GM12892 (cell line): ENCODE measurements around the gene SYS1.

ENCODE experiments used
- DNase-seq: peaks from one replicate; pipeline ENCODE4 v3.0.0; 2011; ENCODE audit not compliant: insufficient read length
- FAIRE-seq: peaks from 2 replicates; lab custom pipeline; 2011; peaks lifted over from hg19 to GRCh38; lab: Jason Lieb, UNC
- POLR2A ChIP-seq: IDR thresholded peaks from 2 replicates; pipeline ENCODE4 v1.6.1; 2011; ENCODE audit warnings: low read depth, low read length, control low read depth
- POLR2AphosphoS5 ChIP-seq: IDR thresholded peaks from 2 replicates; pipeline ENCODE4 v1.6.1; 2011; ENCODE audit warnings: low read depth, low read length, control low read depth
- TAF1 ChIP-seq: IDR thresholded peaks from 2 replicates; pipeline ENCODE4 v1.6.1; 2011; ENCODE audit warnings: low read depth, mild to moderate bottlenecking, control low read depth, low read length, borderline replicate concordance

SYS1 gene

DNA sequence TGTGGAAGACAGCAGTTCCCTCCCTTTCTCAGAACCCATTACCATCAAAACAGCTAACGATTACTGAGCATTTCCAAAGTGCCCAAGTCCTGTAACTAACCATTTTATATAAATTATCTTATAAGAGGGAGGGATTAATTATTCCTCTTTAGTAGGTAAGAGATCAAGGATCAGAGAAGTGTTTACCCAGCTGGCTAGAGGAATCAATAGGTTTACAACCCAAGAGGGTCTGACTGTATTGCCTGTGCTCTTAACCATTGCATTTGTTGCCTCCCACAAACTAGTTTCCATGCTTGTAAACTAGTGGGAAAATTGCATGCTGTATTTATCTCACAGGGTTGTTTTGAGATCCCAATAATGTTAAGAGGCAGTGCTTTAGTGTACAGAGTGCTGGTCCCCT, 41.5 kb downstream of the SYS1 start:
- no peak for TF ChIP-seq POLR2AphosphoS5
- TF ChIP-seq POLR2A, result no peak
- TF ChIP-seq TAF1, result no peak
- DNase-seq, result no peak

GRCh38 chr20:45405571-45406259, 42.8 kb downstream of the SYS1 start:
- TF ChIP-seq POLR2A (no peak), POLR2AphosphoS5 (no peak), TAF1 (no peak)
- DNase-seq, result peak; percentile 23
- no peak for FAIRE-seq

More for the DNA sequence above, 41.5 kb downstream of the SYS1 start:
- no peak for FAIRE-seq

DNA sequence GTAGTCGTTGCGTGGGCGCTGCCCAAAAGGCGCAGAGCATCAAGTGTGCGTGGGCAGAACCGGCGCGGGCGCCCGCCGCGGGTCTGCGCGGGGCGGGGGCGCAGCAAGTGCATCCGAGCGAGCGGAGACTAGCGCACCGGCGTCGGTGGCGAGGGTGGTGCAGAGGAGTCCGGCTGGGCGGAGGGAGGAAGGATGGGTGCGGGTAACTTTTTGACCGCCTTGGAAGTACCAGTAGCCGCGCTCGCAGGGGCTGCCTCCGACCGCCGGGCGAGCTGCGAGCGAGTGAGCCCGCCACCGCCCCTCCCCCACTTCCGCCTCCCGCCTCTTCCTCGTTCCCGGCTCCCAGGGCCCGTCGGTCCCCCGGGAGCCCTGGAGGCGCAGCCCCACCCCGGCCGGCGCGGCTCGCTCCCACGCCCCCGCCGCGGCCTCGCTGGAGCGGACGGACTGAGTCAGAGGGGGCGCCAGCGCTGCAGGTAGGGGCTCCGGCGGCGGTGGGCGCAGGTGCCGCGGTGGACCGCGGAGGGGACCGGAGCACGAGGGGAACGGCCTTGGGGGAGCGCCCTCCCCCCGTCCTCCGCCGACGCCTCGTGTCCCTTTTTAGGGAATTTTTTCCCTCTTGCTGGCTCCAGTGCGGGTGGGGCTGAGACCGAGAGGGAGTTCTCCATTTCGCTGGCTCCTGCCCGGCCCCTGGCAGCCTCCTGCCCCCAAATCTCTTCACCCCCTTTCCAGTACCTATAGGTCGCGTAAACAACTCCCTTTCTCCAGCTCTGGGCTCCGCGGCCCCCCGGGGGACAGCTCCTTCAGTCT, 43.5 kb downstream of the SYS1 start:
- no peak for FAIRE-seq
- no peak for TF ChIP-seq POLR2A
- TF ChIP-seq POLR2AphosphoS5, result no peak
- no peak for TF ChIP-seq TAF1
- peak; percentile 37 for DNase-seq

DNA sequence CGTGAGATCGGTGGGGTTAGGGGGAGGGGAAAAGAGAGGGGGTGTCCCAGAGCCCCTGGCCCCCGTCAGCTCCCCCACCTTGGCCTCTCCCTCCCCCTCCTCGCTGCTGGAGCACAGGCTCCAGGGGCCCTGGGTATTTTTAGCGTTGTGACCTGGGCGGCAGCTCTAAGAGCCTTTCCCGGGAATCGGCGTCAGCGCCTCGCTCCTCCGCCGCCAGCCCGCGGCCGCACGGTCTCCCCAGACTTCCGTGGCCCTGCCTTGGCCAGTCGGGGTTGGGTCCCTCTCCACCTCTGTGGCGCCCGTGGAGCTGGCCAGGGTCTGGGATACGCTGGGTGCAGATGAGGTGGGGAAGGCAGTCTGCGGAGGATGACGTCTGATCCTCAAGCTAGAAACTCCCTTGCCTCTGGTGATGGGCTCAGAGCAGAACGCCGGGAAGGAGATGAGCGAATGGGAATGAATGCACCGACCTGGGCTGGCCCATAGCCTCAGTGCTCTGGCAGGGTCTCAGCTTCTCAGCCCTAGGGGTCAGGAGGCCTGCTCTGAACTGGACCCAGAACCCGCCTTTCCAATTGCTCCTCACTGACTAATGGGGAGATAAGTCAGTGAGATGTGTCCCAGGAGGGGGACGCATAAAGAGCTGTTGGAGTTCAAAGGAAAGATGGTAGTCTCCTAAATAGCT, 44.2 kb downstream of the SYS1 start:
- no peak for FAIRE-seq
- no peak for DNase-seq
- TF ChIP-seq TAF1, result no peak
- TF ChIP-seq POLR2AphosphoS5, result no peak
- TF ChIP-seq POLR2A, result no peak

GRCh38 chr20:45407783-45408645, 45.1 kb downstream of the SYS1 start, which contains the start of gene DBNDD2:
Gene DBNDD2 (plus strand): TSS chr20:45408289. CDS start chr20:45408468, 179 bp downstream.
- DNase-seq (no peak), FAIRE-seq (no peak)
- TF ChIP-seq TAF1, result no peak

- FAIRE-seq (no peak), DNase-seq (no peak)
- TF ChIP-seq POLR2AphosphoS5 (no peak), POLR2A (no peak), TAF1 (no peak)
Observed at GRCh38 chr20:45408646-45409213, 45.8 kb downstream of the SYS1 start.

- TF ChIP-seq TAF1, result no peak
- no peak for TF ChIP-seq POLR2AphosphoS5
- no peak for TF ChIP-seq POLR2A
- DNase-seq (no peak), FAIRE-seq (no peak)
Observed at GRCh38 chr20:45409521-45410272, 46.7 kb downstream of the SYS1 start.

- FAIRE-seq, result no peak
- no peak for DNase-seq
- TF ChIP-seq POLR2A (no peak), POLR2AphosphoS5 (no peak), TAF1 (no peak)
Observed at GRCh38 chr20:45410887-45411286, 47.9 kb downstream of the SYS1 start.

GRCh38 chr20:45412653-45413052, 49.7 kb downstream of the SYS1 start:
- DNase-seq (no peak), FAIRE-seq (no peak)
- no peak for TF ChIP-seq POLR2AphosphoS5
- TF ChIP-seq TAF1, result no peak
- no peak for TF ChIP-seq POLR2A

GRCh38 chr20:45413479-45413878, 50.5 kb downstream of the SYS1 start:
- FAIRE-seq (no peak), DNase-seq (no peak)
- no peak for TF ChIP-seq POLR2AphosphoS5
- TF ChIP-seq TAF1, result no peak
- TF ChIP-seq POLR2A, result no peak
